GM23338 (cell line): ENCODE data around the gene MYO1D. TPM values are rescaled to one million over a fixed set of nuclear protein-coding genes. Genes with fewer than 3 reads are reported as not detected.

Experiments
- ATAC-seq: fragments of 200-7000 bp; cut with Tn5 transposase; 3 replicates; pipeline ENCODE4 v1.9.1; 2020
- DNase-seq: peaks from one replicate; pipeline ENCODE4 v3.0.0-alpha.2; 2015; ENCODE audit warnings: low spot score
- H2AFZ ChIP-seq: fragments of 200-600 bp; sonication (generic); 2 replicates; pipeline ENCODE4 v1.8.0; 2016; ENCODE audit warnings: antibody characterized with exemption, mild to moderate bottlenecking, moderate library complexity
- H3F3A ChIP-seq: fragments of 200-600 bp; sonication (generic); replicated peaks from 2 replicates; pipeline ENCODE4 v1.8.0; 2017; ENCODE audit warnings: antibody characterized with exemption, mixed run types, low read depth
- H3K27ac ChIP-seq: fragments of 200-600 bp; sonication (generic); 2 replicates; pipeline ENCODE4 v1.6.1; 2016; ENCODE audit warnings: low read depth
- H3K27me3 ChIP-seq: fragments of 200-600 bp; sonication (generic); 2 replicates; pipeline ENCODE4 v1.8.0; 2016; ENCODE audit warnings: mild to moderate bottlenecking, mixed run types, moderate library complexity; ENCODE audit not compliant: insufficient read depth
- H3K36me3 ChIP-seq: fragments of 200-600 bp; sonication (generic); 2 replicates; pipeline ENCODE4 v1.8.0; 2016; ENCODE audit warnings: mild to moderate bottlenecking; ENCODE audit not compliant: insufficient read depth
- H3K4me1 ChIP-seq: fragments of 200-600 bp; sonication (generic); 2 replicates; pipeline ENCODE4 v1.8.0; 2016; ENCODE audit warnings: mild to moderate bottlenecking, moderate library complexity; ENCODE audit not compliant: insufficient read depth
- H3K4me2 ChIP-seq: fragments of 200-600 bp; sonication (generic); 2 replicates; pipeline ENCODE4 v1.7.1; 2017; ENCODE audit warnings: mixed run types
- H3K4me3 ChIP-seq: fragments of 200-600 bp; sonication (generic); 2 replicates; pipeline ENCODE4 v1.6.1; 2016; ENCODE audit warnings: mixed run types
- H3K79me2 ChIP-seq: fragments of 200-600 bp; sonication (generic); replicated peaks from 2 replicates; pipeline ENCODE4 v1.8.0; 2017; ENCODE audit warnings: mild to moderate bottlenecking; ENCODE audit not compliant: insufficient read depth
- H3K9me2 ChIP-seq: fragments of 200-600 bp; sonication (generic); 2 replicates; pipeline ENCODE4 v1.8.0; 2017; ENCODE audit not compliant: insufficient read depth
- H4K20me1 ChIP-seq: fragments of 200-600 bp; sonication (generic); replicated peaks from 2 replicates; pipeline ENCODE4 v1.8.0; 2017; ENCODE audit warnings: mild to moderate bottlenecking; ENCODE audit not compliant: insufficient read depth
- H3K27ac Mint-ChIP-seq: 2 replicates; pipeline ENCODE4 v1.8.0; 2020; ENCODE audit warnings: inconsistent platforms, mild to moderate bottlenecking, moderate library complexity, mixed read lengths
- H3K27me3 Mint-ChIP-seq: 3 replicates; pipeline ENCODE4 v1.8.0; 2022; ENCODE audit warnings: low read depth, mild to moderate bottlenecking, moderate library complexity, mixed read lengths, inconsistent platforms; ENCODE audit not compliant: insufficient read depth, poor library complexity
- H3K36me3 Mint-ChIP-seq: 3 replicates; pipeline ENCODE4 v1.8.0; 2021; ENCODE audit warnings: low read depth, mild to moderate bottlenecking, inconsistent platforms, moderate library complexity, mixed read lengths
- H3K4me1 Mint-ChIP-seq: 3 replicates; pipeline ENCODE4 v1.8.0; 2020; ENCODE audit warnings: mild to moderate bottlenecking, inconsistent platforms, mixed read lengths
- H3K4me3 Mint-ChIP-seq: 3 replicates; pipeline ENCODE4 v1.8.0; 2021; ENCODE audit warnings: moderate library complexity, mild to moderate bottlenecking, inconsistent platforms, mixed read lengths
- H3K9me3 Mint-ChIP-seq: 3 replicates; pipeline ENCODE4 v1.8.0; 2020; ENCODE audit warnings: moderate library complexity, mild to moderate bottlenecking, inconsistent platforms, mixed read lengths
- CREB1 ChIP-seq: fragments of 250-450 bp; sonication (Bioruptor Pico); IDR thresholded peaks from 2 replicates; pipeline ENCODE4 v1.5.0; 2020; ENCODE audit warnings: low read depth, mild to moderate bottlenecking, moderate library complexity
- ETS1 ChIP-seq: IDR thresholded peaks from 2 replicates; pipeline ENCODE4 v1.6.1; 2016; ENCODE audit warnings: antibody characterized with exemption
- EZH2 ChIP-seq: fragments of 200-600 bp; sonication (generic); IDR thresholded peaks from one replicate; pipeline ENCODE4 v1.8.0; 2017; ENCODE audit warnings: antibody characterized with exemption, mild to moderate bottlenecking, low read depth; ENCODE audit not compliant: unreplicated experiment
- EZH2phosphoT487 ChIP-seq: fragments of 200-600 bp; sonication (generic); IDR thresholded peaks from one replicate; pipeline ENCODE4 v1.8.1; 2018; ENCODE audit warnings: antibody characterized with exemption; ENCODE audit not compliant: unreplicated experiment
- NANOG ChIP-seq: IDR thresholded peaks from 2 replicates; pipeline ENCODE4 v1.6.1; 2016; ENCODE audit warnings: antibody characterized with exemption, borderline replicate concordance
- POLR2AphosphoS5 ChIP-seq: IDR thresholded peaks from 2 replicates; pipeline ENCODE4 v1.6.1; 2016; ENCODE audit warnings: antibody characterized with exemption, low read depth
- REST ChIP-seq: IDR thresholded peaks from one replicate; pipeline ENCODE4 v1.6.1; 2018; ENCODE audit warnings: antibody characterized with exemption; ENCODE audit not compliant: unreplicated experiment
- STAT1 ChIP-seq: IDR thresholded peaks from one replicate; pipeline ENCODE4 v1.6.1; 2016; ENCODE audit warnings: antibody characterized with exemption; ENCODE audit not compliant: unreplicated experiment
- ZNF114 ChIP-seq: fragments of 250-450 bp; sonication (Bioruptor Pico); IDR thresholded peaks from 2 replicates; pipeline ENCODE4 v1.5.0; 2020; ENCODE audit warnings: mild to moderate bottlenecking, moderate library complexity
- ZNF331 ChIP-seq: fragments of 250-450 bp; sonication (Bioruptor Pico); IDR thresholded peaks from 2 replicates; pipeline ENCODE4 v1.5.0; 2020; ENCODE audit warnings: low read depth, mild to moderate bottlenecking, moderate library complexity
- ZNF462 ChIP-seq: fragments of 250-450 bp; sonication (Bioruptor Pico); IDR thresholded peaks from 2 replicates; pipeline ENCODE4 v1.5.0; 2020; ENCODE audit warnings: mild to moderate bottlenecking, moderate library complexity
- polyA plus RNA-seq: library from polyadenylated mRNA; unstranded; fragments of >200 nt; fragmentation: Nextera tagmentation; extraction: Ambion mirVana; gene quantifications from 2 replicates; pipeline ENCODE4 v1.2.1, GENCODE V29; 2016
- total RNA-seq: library from RNA; depleted of rRNA; stranded (reverse); fragments of >200 nt; shearing (Covaris generic); gene quantifications from 2 replicates; pipeline ENCODE4 v1.2.3, GENCODE V29; 2014

Gene MYO1D
- total and polyA plus RNA-seq, 2 experiments from 2014 or later, result 8.6 to 28.6 TPM

- no peak for DNase-seq
- no peak overlapping the region for H2AFZ ChIP-seq
- no peaks in the 10 kb centered on the region for H4K20me1 ChIP-seq
- no peaks in the 10 kb centered on the region for H3K4me1 ChIP-seq
- H3F3A ChIP-seq, result no peaks in the 10 kb centered on the region
- Mint-ChIP-seq H3K27ac (no peak overlapping the region; the same call in 1 of the 2 replicates), H3K9me3 (peaks cover 8% of the 10 kb centered on the region), H3K4me1 (no peaks in the 10 kb centered on the region), H3K36me3 (peaks cover 18% of the 10 kb centered on the region), H3K27me3 (peaks cover 4% of the 10 kb centered on the region), H3K4me3 (no peak overlapping the region)
- no peak for ATAC-seq
- H3K9me2 ChIP-seq, result no peaks in the 10 kb centered on the region
- H3K4me2 ChIP-seq, result no peak overlapping the region
- no peak overlapping the region for H3K27ac ChIP-seq
- H3K36me3 ChIP-seq, result peaks cover 10% of the 10 kb centered on the region
- no peaks in the 10 kb centered on the region for H3K27me3 ChIP-seq
- H3K79me2 ChIP-seq, result no peaks in the 10 kb centered on the region
- no peak overlapping the region for H3K4me3 ChIP-seq
- TF ChIP-seq REST, result no peak
Observed at GRCh38 chr17:32723310-32723955, 153.5 kb downstream of the MYO1D start.

GRCh38 chr17:32722733-32723132, 154.2 kb downstream of the MYO1D start:
- DNase-seq (no peak), ATAC-seq (no peak)
- H3K4me1 Mint-ChIP-seq, result no peaks in the 10 kb centered on the region
- H3F3A ChIP-seq, result no peaks in the 10 kb centered on the region
- H3K9me2 ChIP-seq, result no peaks in the 10 kb centered on the region
- H3K27me3 Mint-ChIP-seq, result peaks cover 4% of the 10 kb centered on the region
- H3K9me3 Mint-ChIP-seq, result peaks cover 8% of the 10 kb centered on the region
- no peaks in the 10 kb centered on the region for H4K20me1 ChIP-seq
- H3K79me2 ChIP-seq, result no peaks in the 10 kb centered on the region
- no peak overlapping the region for H3K4me3 ChIP-seq
- H3K4me3 Mint-ChIP-seq, result no peak overlapping the region
- peaks cover 18% of the 10 kb centered on the region for H3K36me3 Mint-ChIP-seq
- no peaks in the 10 kb centered on the region for H3K27me3 ChIP-seq
- H3K27ac Mint-ChIP-seq, result no peak overlapping the region
- H3K4me2 ChIP-seq, result no peak overlapping the region
- no peak overlapping the region for H2AFZ ChIP-seq
- H3K27ac ChIP-seq, result no peak overlapping the region
- H3K36me3 ChIP-seq, result peaks cover 10% of the 10 kb centered on the region
- no peaks in the 10 kb centered on the region for H3K4me1 ChIP-seq
- TF ChIP-seq EZH2phosphoT487 (no peak), ZNF331 (CRISPR knock-in tag) (no peak), STAT1 (no peak), EZH2 (no peak), ETS1 (no peak), NANOG (no peak), ZNF114 (CRISPR knock-in tag) (no peak), CREB1 (CRISPR knock-in tag) (no peak), POLR2AphosphoS5 (no peak), ZNF462 (CRISPR knock-in tag) (no peak)
